SK-N-SH (cell line): Measurements from ENCODE around the gene F2R. TPM values are rescaled to one million over a fixed set of nuclear protein-coding genes. Genes with fewer than 3 reads are reported as not detected.

Experiments used
- CTCF ChIA-PET: fragments of 300-600, 350-600 bp; formaldehyde crosslinking; extraction: SDS; loops from one replicate; lab custom pipeline; 2021; lab: Yijun Ruan, JAX
- POLR2A ChIA-PET: fragments of 350-600 bp; sonication (Branson Sonifier 250); formaldehyde crosslinking; extraction: SDS; loops from one replicate; lab custom pipeline; 2020; ENCODE audit warnings: antibody characterized with exemption, inconsistent platforms; lab: Yijun Ruan, JAX
- DNase-seq: peaks from one replicate; pipeline ENCODE4 v3.0.0; 2012
- H2AFZ ChIP-seq: fragments of 200-600 bp; sonication (generic); 2 replicates; pipeline ENCODE4 v1.8.1; 2016; ENCODE audit warnings: antibody characterized with exemption, mild to moderate bottlenecking, low read depth
- H3F3A ChIP-seq: fragments of 200-600 bp; sonication (generic); replicated peaks from 2 replicates; pipeline ENCODE3; 2016; ENCODE audit warnings: antibody characterized with exemption, mild to moderate bottlenecking; ENCODE audit not compliant: insufficient read depth
- H3K27ac ChIP-seq, 2 experiments: fragments of 200-500 bp in 1 of 2; fragments of 200-600 bp in 1 of 2; sonication (Bioruptor generic) in 1 of 2; sonication (generic), shearing (Covaris generic) in 1 of 2; 2 replicates each; pipeline versions ENCODE4 v1.5.1 to v1.6.1; 2014 to 2016; ENCODE audit warnings: low read depth in 2 of 2, inconsistent platforms in 1 of 2, low read length in 1 of 2, mild to moderate bottlenecking in 1 of 2, mixed read lengths in 1 of 2
- H3K27me3 ChIP-seq: fragments of 200-600 bp; sonication (generic), shearing (Covaris generic); 2 replicates; pipeline ENCODE4 v1.6.1; 2016; ENCODE audit warnings: mixed run types; ENCODE audit not compliant: insufficient read depth
- H3K36me3 ChIP-seq, 2 experiments: fragments of 200-500 bp in 1 of 2; fragments of 200-600 bp in 1 of 2; sonication (Bioruptor generic) in 1 of 2; sonication (generic) in 1 of 2; replicated peaks in 1 of 2; 2 replicates each; pipeline versions ENCODE3 to v1.5.1; 2014 to 2016; ENCODE audit warnings: low read length in 1 of 2, mild to moderate bottlenecking in 1 of 2; ENCODE audit not compliant: insufficient read depth in 2 of 2, control insufficient read depth in 1 of 2
- H3K4me1 ChIP-seq, 2 experiments: fragments of 200-500 bp in 1 of 2; fragments of 200-600 bp in 1 of 2; sonication (Bioruptor generic) in 1 of 2; sonication (generic), shearing (Covaris generic) in 1 of 2; 2 replicates each; pipeline versions ENCODE4 v1.5.1 to v1.6.1; 2014 to 2016; ENCODE audit warnings: low read depth in 1 of 2, low read length in 1 of 2, mixed run types in 1 of 2; ENCODE audit not compliant: insufficient read depth in 2 of 2, control insufficient read depth in 1 of 2
- H3K4me2 ChIP-seq: fragments of 200-600 bp; sonication (generic), shearing (Covaris generic); 2 replicates; pipeline ENCODE4 v1.6.1; 2017; ENCODE audit warnings: mixed run types
- H3K4me3 ChIP-seq, 2 experiments: fragments of 200-500 bp in 1 of 2; fragments of 200-600 bp in 1 of 2; sonication (Bioruptor generic) in 1 of 2; sonication (generic), shearing (Covaris generic) in 1 of 2; 2 replicates each; pipeline versions ENCODE4 v1.5.1 to v1.8.1; 2014 to 2016; ENCODE audit warnings: low read depth in 2 of 2, inconsistent platforms in 1 of 2, low read length in 1 of 2, mild to moderate bottlenecking in 1 of 2, mixed read lengths in 1 of 2, moderate library complexity in 1 of 2
- H3K79me2 ChIP-seq: fragments of 200-600 bp; sonication (generic); 2 replicates; pipeline ENCODE4 v1.8.1; 2017; ENCODE audit warnings: mild to moderate bottlenecking; ENCODE audit not compliant: insufficient read depth
- H3K9ac ChIP-seq: fragments of 200-600 bp; sonication (generic); 2 replicates; pipeline ENCODE4 v1.6.1; 2017; ENCODE audit warnings: mixed run types
- H3K9me2 ChIP-seq: fragments of 200-600 bp; sonication (generic); 2 replicates; pipeline ENCODE4 v1.6.1; 2017; ENCODE audit warnings: mixed run types
- H3K9me3 ChIP-seq: fragments of 200-600 bp; sonication (generic); 2 replicates; pipeline ENCODE4 v1.6.1; 2017; ENCODE audit warnings: mixed run types, mild to moderate bottlenecking, moderate library complexity
- H4K20me1 ChIP-seq: fragments of 200-600 bp; sonication (generic); 2 replicates; pipeline ENCODE4 v1.6.1; 2017; ENCODE audit warnings: mild to moderate bottlenecking, mixed run types; ENCODE audit not compliant: insufficient read depth
- ELF1 ChIP-seq: IDR thresholded peaks from 2 replicates; pipeline ENCODE4 v1.4.0; 2012
- EP300 ChIP-seq, 2 experiments: IDR thresholded peaks; 2 replicates each; pipeline versions ENCODE4 v1.4.0 to v1.6.1; 2012; ENCODE audit warnings: borderline replicate concordance in 1 of 2, low read depth in 1 of 2, low read length in 1 of 2
- EZH2phosphoT487 ChIP-seq: fragments of 200-600 bp; sonication (generic); IDR thresholded peaks from 2 replicates; pipeline ENCODE4 v1.6.1; 2017; ENCODE audit warnings: low read depth, mixed run types, mild to moderate bottlenecking, antibody characterized with exemption, moderate library complexity, borderline replicate concordance
- JUND ChIP-seq: IDR thresholded peaks from 2 replicates; pipeline ENCODE4 v1.4.0; 2012
- MEF2A ChIP-seq: IDR thresholded peaks from 2 replicates; pipeline ENCODE4 v1.4.0; 2012; ENCODE audit warnings: low read depth, borderline replicate concordance
- NFIC ChIP-seq: IDR thresholded peaks from 2 replicates; pipeline ENCODE4 v1.4.0; 2012; ENCODE audit warnings: borderline replicate concordance
- NRF1 ChIP-seq: IDR thresholded peaks from 2 replicates; pipeline ENCODE4 v1.6.1; 2012; ENCODE audit warnings: low read depth, mild to moderate bottlenecking, low read length
- RCOR1 ChIP-seq: fragments of 150-350 bp; IDR thresholded peaks from 2 replicates; pipeline ENCODE4 v1.6.1; 2017; ENCODE audit warnings: antibody characterized with exemption, low read length
- TAF1 ChIP-seq: IDR thresholded peaks from 2 replicates; pipeline ENCODE4 v1.6.1; 2012; ENCODE audit warnings: low read depth, mild to moderate bottlenecking, low read length, moderate library complexity, borderline replicate concordance
- WGBS: methylation state at CpG from one replicate; pipeline ENCODE4 v1.1.6; 2017; ENCODE audit warnings: low lambda C conversion rate; 5-methylcytosine and 5-hydroxymethylcytosine counted together
- polyA plus RNA-seq, 3 experiments: library from polyadenylated mRNA; depleted of rRNA; stranded (reverse); fragments of >200 nt; gene quantifications; 2 replicates each; pipeline ENCODE4 v1.2.3, GENCODE V29; 2012
- TF ChIP-seq, protein P1 (sequence below): IDR thresholded peaks from 2 replicates; pipeline ENCODE4; 2012
- TF ChIP-seq, protein P2 (sequence below): IDR thresholded peaks from 2 replicates; pipeline ENCODE4 v1.4.0; 2012; ENCODE audit warnings: low read depth
- TF ChIP-seq, protein P3 (sequence below): IDR thresholded peaks from 2 replicates; pipeline ENCODE4 v1.6.1; 2012; ENCODE audit warnings: mild to moderate bottlenecking, low read depth, low read length, moderate library complexity
- TF ChIP-seq, protein P4 (sequence below): fragments of 150-350 bp; IDR thresholded peaks from 2 replicates; pipeline ENCODE4 v1.6.1; 2017; ENCODE audit warnings: antibody characterized with exemption, low read length, low read depth, borderline replicate concordance
- TF ChIP-seq, protein P5 (sequence below): fragments of 200-600 bp; sonication (generic); IDR thresholded peaks from 2 replicates; pipeline ENCODE4 v1.6.1; 2017; ENCODE audit warnings: antibody characterized with exemption, mild to moderate bottlenecking, moderate library complexity

The F2R gene
- polyA plus RNA-seq, 1 of the 3 experiments (the other 2 are of a cell fraction) = 212 TPM

DNA sequence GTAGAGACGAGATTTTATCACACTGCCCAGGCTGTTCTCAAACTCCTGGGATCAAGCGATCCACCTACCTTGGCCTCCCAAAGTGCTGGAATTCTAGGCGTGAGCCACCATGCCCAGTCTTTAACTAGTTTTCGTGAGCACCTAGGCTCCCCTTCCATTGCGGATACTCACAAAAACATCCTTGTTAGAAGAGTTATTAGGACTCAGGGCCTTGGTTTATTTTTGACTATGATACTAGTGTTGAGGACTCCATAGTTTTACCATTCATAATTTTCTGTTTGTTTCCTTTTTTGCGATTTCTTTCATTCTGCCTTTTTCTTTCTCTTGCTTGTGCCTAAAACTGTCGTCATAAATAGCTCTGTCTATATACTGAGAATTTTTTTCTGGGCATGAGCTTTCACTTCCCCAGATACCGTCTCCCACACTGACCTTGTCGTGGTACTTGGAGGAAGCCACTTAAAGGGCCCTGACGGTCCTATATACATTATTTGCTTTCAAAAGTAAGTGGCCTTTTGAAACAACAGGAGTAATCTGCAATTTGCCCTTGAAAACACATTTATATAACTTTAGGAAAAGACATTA is 5.2 kb downstream of the F2R start:
- peak overlapping the region; percentile 4; the same call in 1 of the 2 replicates for H3K4me2 ChIP-seq
- H3K79me2 ChIP-seq = peaks cover 99% of the 10 kb centered on the region
- 77% methylated on average over 10 of the region's 10 CpGs for WGBS
- no peak for TF ChIP-seq ELF1
- no peak for TF ChIP-seq EP300 (IDR thresholded peaks at IDR 0.05; ENCODE audit: borderline replicate concordance in 1 of 2, low read depth in 1 of 2, low read length in 1 of 2)
- TF ChIP-seq, protein P1, sequence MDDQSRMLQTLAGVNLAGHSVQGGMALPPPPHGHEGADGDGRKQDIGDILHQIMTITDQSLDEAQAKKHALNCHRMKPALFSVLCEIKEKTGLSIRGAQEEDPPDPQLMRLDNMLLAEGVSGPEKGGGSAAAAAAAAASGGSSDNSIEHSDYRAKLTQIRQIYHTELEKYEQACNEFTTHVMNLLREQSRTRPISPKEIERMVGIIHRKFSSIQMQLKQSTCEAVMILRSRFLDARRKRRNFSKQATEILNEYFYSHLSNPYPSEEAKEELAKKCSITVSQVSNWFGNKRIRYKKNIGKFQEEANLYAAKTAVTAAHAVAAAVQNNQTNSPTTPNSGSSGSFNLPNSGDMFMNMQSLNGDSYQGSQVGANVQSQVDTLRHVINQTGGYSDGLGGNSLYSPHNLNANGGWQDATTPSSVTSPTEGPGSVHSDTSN = no peak
- TF ChIP-seq TAF1 = no peak
- TF ChIP-seq, protein P2, sequence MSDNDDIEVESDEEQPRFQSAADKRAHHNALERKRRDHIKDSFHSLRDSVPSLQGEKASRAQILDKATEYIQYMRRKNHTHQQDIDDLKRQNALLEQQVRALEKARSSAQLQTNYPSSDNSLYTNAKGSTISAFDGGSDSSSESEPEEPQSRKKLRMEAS = no peak
- TF ChIP-seq, protein P3, sequence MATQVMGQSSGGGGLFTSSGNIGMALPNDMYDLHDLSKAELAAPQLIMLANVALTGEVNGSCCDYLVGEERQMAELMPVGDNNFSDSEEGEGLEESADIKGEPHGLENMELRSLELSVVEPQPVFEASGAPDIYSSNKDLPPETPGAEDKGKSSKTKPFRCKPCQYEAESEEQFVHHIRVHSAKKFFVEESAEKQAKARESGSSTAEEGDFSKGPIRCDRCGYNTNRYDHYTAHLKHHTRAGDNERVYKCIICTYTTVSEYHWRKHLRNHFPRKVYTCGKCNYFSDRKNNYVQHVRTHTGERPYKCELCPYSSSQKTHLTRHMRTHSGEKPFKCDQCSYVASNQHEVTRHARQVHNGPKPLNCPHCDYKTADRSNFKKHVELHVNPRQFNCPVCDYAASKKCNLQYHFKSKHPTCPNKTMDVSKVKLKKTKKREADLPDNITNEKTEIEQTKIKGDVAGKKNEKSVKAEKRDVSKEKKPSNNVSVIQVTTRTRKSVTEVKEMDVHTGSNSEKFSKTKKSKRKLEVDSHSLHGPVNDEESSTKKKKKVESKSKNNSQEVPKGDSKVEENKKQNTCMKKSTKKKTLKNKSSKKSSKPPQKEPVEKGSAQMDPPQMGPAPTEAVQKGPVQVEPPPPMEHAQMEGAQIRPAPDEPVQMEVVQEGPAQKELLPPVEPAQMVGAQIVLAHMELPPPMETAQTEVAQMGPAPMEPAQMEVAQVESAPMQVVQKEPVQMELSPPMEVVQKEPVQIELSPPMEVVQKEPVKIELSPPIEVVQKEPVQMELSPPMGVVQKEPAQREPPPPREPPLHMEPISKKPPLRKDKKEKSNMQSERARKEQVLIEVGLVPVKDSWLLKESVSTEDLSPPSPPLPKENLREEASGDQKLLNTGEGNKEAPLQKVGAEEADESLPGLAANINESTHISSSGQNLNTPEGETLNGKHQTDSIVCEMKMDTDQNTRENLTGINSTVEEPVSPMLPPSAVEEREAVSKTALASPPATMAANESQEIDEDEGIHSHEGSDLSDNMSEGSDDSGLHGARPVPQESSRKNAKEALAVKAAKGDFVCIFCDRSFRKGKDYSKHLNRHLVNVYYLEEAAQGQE = no peak
- H3K36me3 ChIP-seq = peaks cover 9 to 25% of the 10 kb centered on the region in 2 experiments
- ChIA-PET CTCF (interaction anchor here (3.8 kb wide), 1 partner anchor 53 kb away, joined by 16 read pairs; no protein-coding TSS in a partner anchor), POLR2A (no interaction called here)
- H3K9ac ChIP-seq = no peak overlapping the region
- peaks cover 67% of the 10 kb centered on the region for H4K20me1 ChIP-seq
- no peak overlapping the region for H3K27ac ChIP-seq
- H2AFZ ChIP-seq = no peak overlapping the region
- no peaks in the 10 kb centered on the region for H3K9me2 ChIP-seq
- DNase-seq = no peak
- H3K4me1 ChIP-seq = peaks cover 16 to 26% of the 10 kb centered on the region in 2 experiments; a peak in 3 of 4 replicates
- H3K27me3 ChIP-seq = no peaks in the 10 kb centered on the region
- H3K4me3 ChIP-seq = no peak overlapping the region
- H3F3A ChIP-seq = peaks cover 29% of the 10 kb centered on the region
- no peaks in the 10 kb centered on the region for H3K9me3 ChIP-seq

DNA sequence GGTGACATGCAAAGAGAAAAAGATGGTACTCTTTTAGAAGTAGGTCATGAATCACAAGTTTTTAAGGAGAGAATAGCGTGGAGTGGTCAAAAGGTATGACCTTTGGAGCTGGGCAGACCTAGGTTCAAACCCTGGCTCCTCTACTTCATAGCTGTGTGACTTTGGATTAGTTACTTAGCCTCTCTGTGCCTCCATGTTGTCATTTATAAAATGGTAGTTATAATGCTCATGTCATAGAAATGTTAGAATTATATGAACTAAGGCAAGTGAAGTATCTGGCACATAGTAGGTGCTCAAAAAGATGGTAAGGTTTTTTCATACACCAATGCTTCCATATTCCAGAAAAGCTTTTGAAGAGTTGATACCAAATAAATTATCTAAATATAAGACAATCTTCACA is 7.3 kb downstream of the F2R start:
- no peak overlapping the region for H3K4me3 ChIP-seq
- H3F3A ChIP-seq = peaks cover 29% of the 10 kb centered on the region
- no peaks in the 10 kb centered on the region for H3K9me3 ChIP-seq
- H3K27me3 ChIP-seq = no peaks in the 10 kb centered on the region
- H3K79me2 ChIP-seq = peaks cover 100% of the 10 kb centered on the region
- WGBS = 96% methylated on average over 1 of the region's 1 CpG
- H3K9ac ChIP-seq = no peak overlapping the region
- peak overlapping the region in 1 of 2 experiments; percentile 79; a peak in 2 of 4 replicates for H3K27ac ChIP-seq
- H2AFZ ChIP-seq = no peak overlapping the region
- ChIA-PET CTCF (interaction anchor here (0.7 to 3.8 kb wide), 3 partner anchors 14 to 358 kb away, joined by 3 to 16 read pairs (median 4); no protein-coding TSS in a partner anchor), POLR2A (no interaction called here)
- peaks cover 7 to 23% of the 10 kb centered on the region in 2 experiments; a peak in 2 of 4 replicates for H3K4me1 ChIP-seq
- no peaks in the 10 kb centered on the region for H3K9me2 ChIP-seq
- no peak overlapping the region for H3K4me2 ChIP-seq
- H4K20me1 ChIP-seq = peaks cover 68% of the 10 kb centered on the region
- DNase-seq = no peak
- peaks cover 13 to 38% of the 10 kb centered on the region in 2 experiments for H3K36me3 ChIP-seq
- TF ChIP-seq, protein P4, sequence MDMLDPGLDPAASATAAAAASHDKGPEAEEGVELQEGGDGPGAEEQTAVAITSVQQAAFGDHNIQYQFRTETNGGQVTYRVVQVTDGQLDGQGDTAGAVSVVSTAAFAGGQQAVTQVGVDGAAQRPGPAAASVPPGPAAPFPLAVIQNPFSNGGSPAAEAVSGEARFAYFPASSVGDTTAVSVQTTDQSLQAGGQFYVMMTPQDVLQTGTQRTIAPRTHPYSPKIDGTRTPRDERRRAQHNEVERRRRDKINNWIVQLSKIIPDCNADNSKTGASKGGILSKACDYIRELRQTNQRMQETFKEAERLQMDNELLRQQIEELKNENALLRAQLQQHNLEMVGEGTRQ = no peak
- TF ChIP-seq RCOR1 = no peak
- TF ChIP-seq JUND = no peak
- TF ChIP-seq, protein P5, sequence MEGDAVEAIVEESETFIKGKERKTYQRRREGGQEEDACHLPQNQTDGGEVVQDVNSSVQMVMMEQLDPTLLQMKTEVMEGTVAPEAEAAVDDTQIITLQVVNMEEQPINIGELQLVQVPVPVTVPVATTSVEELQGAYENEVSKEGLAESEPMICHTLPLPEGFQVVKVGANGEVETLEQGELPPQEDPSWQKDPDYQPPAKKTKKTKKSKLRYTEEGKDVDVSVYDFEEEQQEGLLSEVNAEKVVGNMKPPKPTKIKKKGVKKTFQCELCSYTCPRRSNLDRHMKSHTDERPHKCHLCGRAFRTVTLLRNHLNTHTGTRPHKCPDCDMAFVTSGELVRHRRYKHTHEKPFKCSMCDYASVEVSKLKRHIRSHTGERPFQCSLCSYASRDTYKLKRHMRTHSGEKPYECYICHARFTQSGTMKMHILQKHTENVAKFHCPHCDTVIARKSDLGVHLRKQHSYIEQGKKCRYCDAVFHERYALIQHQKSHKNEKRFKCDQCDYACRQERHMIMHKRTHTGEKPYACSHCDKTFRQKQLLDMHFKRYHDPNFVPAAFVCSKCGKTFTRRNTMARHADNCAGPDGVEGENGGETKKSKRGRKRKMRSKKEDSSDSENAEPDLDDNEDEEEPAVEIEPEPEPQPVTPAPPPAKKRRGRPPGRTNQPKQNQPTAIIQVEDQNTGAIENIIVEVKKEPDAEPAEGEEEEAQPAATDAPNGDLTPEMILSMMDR = no peak
- TF ChIP-seq TAF1 = no peak
- TF ChIP-seq NFIC = no peak
- TF ChIP-seq MEF2A = no peak
- no peak for TF ChIP-seq NRF1
- TF ChIP-seq, protein P3 = no peak
- TF ChIP-seq EZH2phosphoT487 = no peak
